ENCODE measurements around the gene CYP4Z1. TPM values are rescaled to one million over a fixed set of nuclear protein-coding genes. Genes with fewer than 3 reads are reported as not detected.

Gene CYP4Z1
- total RNA-seq, 1 experiment from 2014 or later, result not detected

DNA sequence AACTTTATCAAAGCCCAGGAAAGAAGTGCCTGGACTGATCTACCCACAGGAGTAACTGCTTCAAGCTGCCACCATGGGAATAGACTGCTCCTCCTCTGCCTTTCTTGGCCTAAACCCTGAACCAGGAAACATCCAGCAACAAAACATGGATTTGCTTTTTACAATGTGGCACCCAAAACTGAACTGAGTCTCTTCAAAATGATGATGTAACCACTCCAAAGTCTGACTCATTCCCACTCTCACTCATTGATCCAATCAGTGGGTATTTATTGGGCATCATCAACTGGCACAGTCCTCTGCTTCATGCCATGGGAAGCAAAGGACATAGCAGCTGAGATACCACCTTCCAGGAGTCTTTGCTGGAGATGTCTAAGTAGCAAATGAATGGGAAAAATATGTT is 93.7 kb downstream of the CYP4Z1 start:
- intact Hi-C loops (cut with micrococcal nuclease; ENCODE audit: unreplicated experiment), result no loop called here
- TF ChIP-seq, protein P1, sequence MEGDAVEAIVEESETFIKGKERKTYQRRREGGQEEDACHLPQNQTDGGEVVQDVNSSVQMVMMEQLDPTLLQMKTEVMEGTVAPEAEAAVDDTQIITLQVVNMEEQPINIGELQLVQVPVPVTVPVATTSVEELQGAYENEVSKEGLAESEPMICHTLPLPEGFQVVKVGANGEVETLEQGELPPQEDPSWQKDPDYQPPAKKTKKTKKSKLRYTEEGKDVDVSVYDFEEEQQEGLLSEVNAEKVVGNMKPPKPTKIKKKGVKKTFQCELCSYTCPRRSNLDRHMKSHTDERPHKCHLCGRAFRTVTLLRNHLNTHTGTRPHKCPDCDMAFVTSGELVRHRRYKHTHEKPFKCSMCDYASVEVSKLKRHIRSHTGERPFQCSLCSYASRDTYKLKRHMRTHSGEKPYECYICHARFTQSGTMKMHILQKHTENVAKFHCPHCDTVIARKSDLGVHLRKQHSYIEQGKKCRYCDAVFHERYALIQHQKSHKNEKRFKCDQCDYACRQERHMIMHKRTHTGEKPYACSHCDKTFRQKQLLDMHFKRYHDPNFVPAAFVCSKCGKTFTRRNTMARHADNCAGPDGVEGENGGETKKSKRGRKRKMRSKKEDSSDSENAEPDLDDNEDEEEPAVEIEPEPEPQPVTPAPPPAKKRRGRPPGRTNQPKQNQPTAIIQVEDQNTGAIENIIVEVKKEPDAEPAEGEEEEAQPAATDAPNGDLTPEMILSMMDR (IDR thresholded peaks at IDR 0.05; ENCODE audit: insufficient read depth in 1 of 2, low read depth in 1 of 2, low read length in 1 of 2, severe bottlenecking in 1 of 2, unreplicated experiment in 1 of 2), result no peak
- no peak for DNase-seq
- Mint-ChIP-seq H3K27ac (ENCODE audit: unreplicated experiment) (no peak overlapping the region), H3K36me3 (ENCODE audit: insufficient read depth, unreplicated experiment) (no peaks in the 10 kb centered on the region), H3K4me1 (ENCODE audit: low read depth, unreplicated experiment) (no peaks in the 10 kb centered on the region), H3K4me3 (ENCODE audit: unreplicated experiment) (no peak overlapping the region), H3K9me3 (ENCODE audit: unreplicated experiment) (peaks cover 22% of the 10 kb centered on the region), H3K27me3 (ENCODE audit: insufficient read depth, unreplicated experiment) (peaks cover 2% of the 10 kb centered on the region)
- Histone ChIP-seq H3K4me3 (ENCODE audit: low read depth, low read length) (no peak overlapping the region), H3K9me3 (no peaks in the 10 kb centered on the region), H3K4me1 (no peaks in the 10 kb centered on the region), H3K27me3 (replicated peaks; ENCODE audit: control insufficient read depth, insufficient read depth, low read length) (no peaks in the 10 kb centered on the region), H3K36me3 (ENCODE audit: control insufficient read depth, insufficient read depth, low read length) (no peaks in the 10 kb centered on the region)
- ChIA-PET CTCF (no interaction called here), POLR2A (no interaction called here)
- BruUV-seq (replicated peaks), result no TSS peak

DNA sequence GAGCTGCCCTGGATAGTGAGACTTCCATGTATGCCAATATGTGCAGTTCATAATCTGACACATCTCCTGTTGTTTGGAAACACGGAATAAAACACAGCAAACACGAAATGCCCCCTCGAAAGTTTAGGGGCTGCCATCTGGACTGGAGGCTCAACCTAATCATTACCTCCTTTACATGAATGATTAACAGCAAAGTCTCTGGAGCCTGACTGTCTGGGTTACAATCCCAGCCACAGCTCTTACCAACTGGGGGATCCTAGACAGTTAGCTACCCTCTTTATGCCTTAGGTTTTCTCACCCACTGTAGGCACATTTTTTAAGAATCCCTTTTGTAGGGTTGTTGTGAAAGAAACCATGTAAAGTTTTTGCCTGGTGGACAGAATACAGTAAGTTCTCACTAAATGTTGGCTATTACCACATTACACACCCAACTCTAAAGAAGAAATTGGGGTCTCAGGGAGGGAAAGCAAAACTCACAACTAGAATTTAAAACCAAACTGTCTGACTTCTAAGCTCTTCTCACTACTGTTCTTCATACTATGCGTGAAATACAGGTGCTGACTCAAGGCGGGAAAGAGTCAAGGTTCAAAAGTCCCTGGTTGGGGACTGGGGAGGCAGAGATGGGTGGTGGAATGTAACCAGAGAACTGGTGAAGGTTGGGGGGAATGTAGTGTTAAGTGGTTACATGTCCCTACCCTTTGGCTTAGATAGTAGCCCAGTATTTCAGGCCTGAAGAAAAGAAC is 94.4 kb downstream of the CYP4Z1 start:
- peaks cover 2% of the 10 kb centered on the region for H3K27me3 Mint-ChIP-seq (ENCODE audit: insufficient read depth, unreplicated experiment)
- no peak overlapping the region for H3K27ac Mint-ChIP-seq (ENCODE audit: unreplicated experiment)
- TF ChIP-seq, protein P1 (IDR thresholded peaks at IDR 0.05; ENCODE audit: insufficient read depth in 1 of 2, low read depth in 1 of 2, low read length in 1 of 2, severe bottlenecking in 1 of 2, unreplicated experiment in 1 of 2), result no peak
- ChIA-PET CTCF (interaction anchor here (0.7 kb wide), 1 partner anchor 17 kb away, joined by 3 read pairs; no protein-coding TSS in a partner anchor), POLR2A (no interaction called here)
- H3K9me3 ChIP-seq, result no peaks in the 10 kb centered on the region
- intact Hi-C loops (cut with micrococcal nuclease; ENCODE audit: unreplicated experiment), result no loop called here
- H3K27me3 ChIP-seq (replicated peaks; ENCODE audit: control insufficient read depth, insufficient read depth, low read length), result no peaks in the 10 kb centered on the region
- H3K4me3 ChIP-seq (ENCODE audit: low read depth, low read length), result no peak overlapping the region
- no peaks in the 10 kb centered on the region for H3K4me1 ChIP-seq
- H3K9me3 Mint-ChIP-seq (ENCODE audit: unreplicated experiment), result peaks cover 16% of the 10 kb centered on the region
- H3K4me3 Mint-ChIP-seq (ENCODE audit: unreplicated experiment), result no peak overlapping the region
- no TSS peak for BruUV-seq (replicated peaks)
- no peak for DNase-seq
- no peaks in the 10 kb centered on the region for H3K36me3 ChIP-seq (ENCODE audit: control insufficient read depth, insufficient read depth, low read length)
- no peaks in the 10 kb centered on the region for H3K36me3 Mint-ChIP-seq (ENCODE audit: insufficient read depth, unreplicated experiment)
- no peaks in the 10 kb centered on the region for H3K4me1 Mint-ChIP-seq (ENCODE audit: low read depth, unreplicated experiment)

DNA sequence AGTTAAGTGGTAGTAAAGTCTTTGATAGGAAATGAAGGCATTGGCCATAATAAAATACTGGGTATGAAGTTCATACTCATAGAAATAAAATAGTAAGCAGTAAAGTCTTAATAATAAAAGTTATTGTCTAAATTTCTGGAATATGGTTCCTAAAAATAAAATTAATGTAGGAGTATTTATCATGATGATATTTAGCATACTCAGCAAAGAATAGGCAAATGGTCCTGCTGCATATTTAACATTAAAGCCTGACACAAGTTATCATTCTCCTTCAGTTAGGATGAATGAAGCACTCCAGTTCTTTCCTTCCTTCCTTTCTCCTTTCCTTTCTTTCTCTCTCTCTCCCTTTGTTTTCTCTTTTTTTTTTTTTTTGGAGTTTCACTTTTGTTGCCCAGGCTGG is 97.5 kb downstream of the CYP4Z1 start:
- no peak overlapping the region for H3K27ac Mint-ChIP-seq (ENCODE audit: unreplicated experiment)
- ChIA-PET POLR2A (no interaction called here), CTCF (no interaction called here)
- no peaks in the 10 kb centered on the region for H3K36me3 ChIP-seq (ENCODE audit: control insufficient read depth, insufficient read depth, low read length)
- no peaks in the 10 kb centered on the region for H3K36me3 Mint-ChIP-seq (ENCODE audit: insufficient read depth, unreplicated experiment)
- H3K9me3 ChIP-seq, result no peaks in the 10 kb centered on the region
- no peaks in the 10 kb centered on the region for H3K27me3 ChIP-seq (replicated peaks; ENCODE audit: control insufficient read depth, insufficient read depth, low read length)
- H3K9me3 Mint-ChIP-seq (ENCODE audit: unreplicated experiment), result peaks cover 16% of the 10 kb centered on the region
- no peak overlapping the region for H3K4me3 ChIP-seq (ENCODE audit: low read depth, low read length)
- H3K4me3 Mint-ChIP-seq (ENCODE audit: unreplicated experiment), result no peak overlapping the region
- H3K4me1 Mint-ChIP-seq (ENCODE audit: low read depth, unreplicated experiment), result no peaks in the 10 kb centered on the region
- no peaks in the 10 kb centered on the region for H3K4me1 ChIP-seq
- H3K27me3 Mint-ChIP-seq (ENCODE audit: insufficient read depth, unreplicated experiment), result peaks cover 9% of the 10 kb centered on the region
- intact Hi-C loops (cut with micrococcal nuclease; ENCODE audit: unreplicated experiment), result no loop called here
- no TSS peak for BruUV-seq (replicated peaks)
- TF ChIP-seq, protein P1 (IDR thresholded peaks at IDR 0.05; ENCODE audit: insufficient read depth in 1 of 2, low read depth in 1 of 2, low read length in 1 of 2, severe bottlenecking in 1 of 2, unreplicated experiment in 1 of 2), result no peak
- DNase-seq, result no peak

Other genes with a start within 250 kb of the CYP4Z1 start
- gene CYP4A11, start 125.8 kb upstream of the CYP4Z1 start, total RNA-seq (2022), result 0.16 TPM in 1 of 2 replicates, not detected in the other
- gene CYP4X1, start 43.6 kb upstream of the CYP4Z1 start, total RNA-seq (2022), result 5.5 and 7.8 TPM in 2 replicates
- not detected in 2 replicates for gene CYP4A22, start 70.2 kb downstream of the CYP4Z1 start, total RNA-seq (2022)
- 3.8 and 6.1 TPM in 2 replicates for gene PDZK1IP1, start 122.8 kb downstream of the CYP4Z1 start, total RNA-seq (2022)
- gene TAL1, start 165.0 kb downstream of the CYP4Z1 start, total RNA-seq (2022), result 12.2 and 15.2 TPM in 2 replicates
- 25.9 and 26.4 TPM in 2 replicates for gene STIL, start 246.9 kb downstream of the CYP4Z1 start, total RNA-seq (2022)

Measured in Caco-2 (cell line).